SK-N-SH (cell line): ENCODE data around the gene CDKN2B-AS1. TPM values are rescaled to one million over a fixed set of nuclear protein-coding genes. Genes with fewer than 3 reads are reported as not detected.

Source experiments
- CTCF ChIA-PET: fragments of 300-600, 350-600 bp; formaldehyde crosslinking; extraction: SDS; loops from one replicate; lab custom pipeline; 2021; lab: Yijun Ruan, JAX
- POLR2A ChIA-PET: fragments of 350-600 bp; sonication (Branson Sonifier 250); formaldehyde crosslinking; extraction: SDS; loops from one replicate; lab custom pipeline; 2020; ENCODE audit warnings: antibody characterized with exemption, inconsistent platforms; lab: Yijun Ruan, JAX
- DNase-seq: peaks from one replicate; pipeline ENCODE4 v3.0.0; 2012
- H2AFZ ChIP-seq: fragments of 200-600 bp; sonication (generic); 2 replicates; pipeline ENCODE4 v1.8.1; 2016; ENCODE audit warnings: antibody characterized with exemption, mild to moderate bottlenecking, low read depth
- H3F3A ChIP-seq: fragments of 200-600 bp; sonication (generic); replicated peaks from 2 replicates; pipeline ENCODE3; 2016; ENCODE audit warnings: antibody characterized with exemption, mild to moderate bottlenecking; ENCODE audit not compliant: insufficient read depth
- H3K27ac ChIP-seq, 2 experiments: fragments of 200-500 bp in 1 of 2; fragments of 200-600 bp in 1 of 2; sonication (Bioruptor generic) in 1 of 2; sonication (generic), shearing (Covaris generic) in 1 of 2; 2 replicates each; pipeline versions ENCODE4 v1.5.1 to v1.6.1; 2014 to 2016; ENCODE audit warnings: low read depth in 2 of 2, inconsistent platforms in 1 of 2, low read length in 1 of 2, mild to moderate bottlenecking in 1 of 2, mixed read lengths in 1 of 2
- H3K27me3 ChIP-seq: fragments of 200-600 bp; sonication (generic), shearing (Covaris generic); 2 replicates; pipeline ENCODE4 v1.6.1; 2016; ENCODE audit warnings: mixed run types; ENCODE audit not compliant: insufficient read depth
- H3K36me3 ChIP-seq, 2 experiments: fragments of 200-500 bp in 1 of 2; fragments of 200-600 bp in 1 of 2; sonication (Bioruptor generic) in 1 of 2; sonication (generic) in 1 of 2; replicated peaks in 1 of 2; 2 replicates each; pipeline versions ENCODE3 to v1.5.1; 2014 to 2016; ENCODE audit warnings: low read length in 1 of 2, mild to moderate bottlenecking in 1 of 2; ENCODE audit not compliant: insufficient read depth in 2 of 2, control insufficient read depth in 1 of 2
- H3K4me1 ChIP-seq, 2 experiments: fragments of 200-500 bp in 1 of 2; fragments of 200-600 bp in 1 of 2; sonication (Bioruptor generic) in 1 of 2; sonication (generic), shearing (Covaris generic) in 1 of 2; 2 replicates each; pipeline versions ENCODE4 v1.5.1 to v1.6.1; 2014 to 2016; ENCODE audit warnings: low read depth in 1 of 2, low read length in 1 of 2, mixed run types in 1 of 2; ENCODE audit not compliant: insufficient read depth in 2 of 2, control insufficient read depth in 1 of 2
- H3K4me2 ChIP-seq: fragments of 200-600 bp; sonication (generic), shearing (Covaris generic); 2 replicates; pipeline ENCODE4 v1.6.1; 2017; ENCODE audit warnings: mixed run types
- H3K4me3 ChIP-seq, 2 experiments: fragments of 200-500 bp in 1 of 2; fragments of 200-600 bp in 1 of 2; sonication (Bioruptor generic) in 1 of 2; sonication (generic), shearing (Covaris generic) in 1 of 2; 2 replicates each; pipeline versions ENCODE4 v1.5.1 to v1.8.1; 2014 to 2016; ENCODE audit warnings: low read depth in 2 of 2, inconsistent platforms in 1 of 2, low read length in 1 of 2, mild to moderate bottlenecking in 1 of 2, mixed read lengths in 1 of 2, moderate library complexity in 1 of 2
- H3K79me2 ChIP-seq: fragments of 200-600 bp; sonication (generic); 2 replicates; pipeline ENCODE4 v1.8.1; 2017; ENCODE audit warnings: mild to moderate bottlenecking; ENCODE audit not compliant: insufficient read depth
- H3K9ac ChIP-seq: fragments of 200-600 bp; sonication (generic); 2 replicates; pipeline ENCODE4 v1.6.1; 2017; ENCODE audit warnings: mixed run types
- H3K9me2 ChIP-seq: fragments of 200-600 bp; sonication (generic); 2 replicates; pipeline ENCODE4 v1.6.1; 2017; ENCODE audit warnings: mixed run types
- H3K9me3 ChIP-seq: fragments of 200-600 bp; sonication (generic); 2 replicates; pipeline ENCODE4 v1.6.1; 2017; ENCODE audit warnings: mixed run types, mild to moderate bottlenecking, moderate library complexity
- H4K20me1 ChIP-seq: fragments of 200-600 bp; sonication (generic); 2 replicates; pipeline ENCODE4 v1.6.1; 2017; ENCODE audit warnings: mild to moderate bottlenecking, mixed run types; ENCODE audit not compliant: insufficient read depth
- CTCF ChIP-seq: fragments of 200-600 bp; sonication (generic); IDR thresholded peaks from 2 replicates; pipeline ENCODE4 v1.6.1; 2017; ENCODE audit warnings: antibody characterized with exemption, mild to moderate bottlenecking, moderate library complexity
- ELF1 ChIP-seq: IDR thresholded peaks from 2 replicates; pipeline ENCODE4 v1.4.0; 2012
- EP300 ChIP-seq, 2 experiments: IDR thresholded peaks; 2 replicates each; pipeline versions ENCODE4 v1.4.0 to v1.6.1; 2012; ENCODE audit warnings: borderline replicate concordance in 1 of 2, low read depth in 1 of 2, low read length in 1 of 2
- EZH2phosphoT487 ChIP-seq: fragments of 200-600 bp; sonication (generic); IDR thresholded peaks from 2 replicates; pipeline ENCODE4 v1.6.1; 2017; ENCODE audit warnings: low read depth, mixed run types, mild to moderate bottlenecking, antibody characterized with exemption, moderate library complexity, borderline replicate concordance
- FOXM1 ChIP-seq: IDR thresholded peaks from 2 replicates; pipeline ENCODE4 v1.4.0; 2012; ENCODE audit warnings: low read depth, mild to moderate bottlenecking
- GABPA ChIP-seq: IDR thresholded peaks from 2 replicates; pipeline ENCODE4 v1.4.0; 2012; ENCODE audit warnings: low read depth, mild to moderate bottlenecking
- MAX ChIP-seq: IDR thresholded peaks from 2 replicates; pipeline ENCODE4 v1.4.0; 2012; ENCODE audit warnings: low read depth
- POLR2AphosphoS5 ChIP-seq: IDR thresholded peaks from 2 replicates; pipeline ENCODE4 v1.6.1; 2012; ENCODE audit warnings: low read depth, low read length
- TCF12 ChIP-seq: IDR thresholded peaks from 2 replicates; pipeline ENCODE4 v1.4.0; 2012
- TEAD4 ChIP-seq: IDR thresholded peaks from 2 replicates; pipeline ENCODE4 v1.4.0; 2012; ENCODE audit warnings: mild to moderate bottlenecking, borderline replicate concordance; ENCODE audit not compliant: insufficient read depth
- USF2 ChIP-seq: fragments of 150-350 bp; IDR thresholded peaks from 2 replicates; pipeline ENCODE4 v1.6.1; 2017; ENCODE audit warnings: antibody characterized with exemption, low read length, low read depth, borderline replicate concordance
- ZBTB33 ChIP-seq: IDR thresholded peaks from 2 replicates; pipeline ENCODE4 v1.4.0; 2012; ENCODE audit warnings: low read depth, borderline replicate concordance
- WGBS: methylation state at CpG from one replicate; pipeline ENCODE4 v1.1.6; 2017; ENCODE audit warnings: low lambda C conversion rate; 5-methylcytosine and 5-hydroxymethylcytosine counted together
- polyA plus RNA-seq, 3 experiments: library from polyadenylated mRNA; depleted of rRNA; stranded (reverse); fragments of >200 nt; gene quantifications; 2 replicates each; pipeline ENCODE4 v1.2.3, GENCODE V29; 2012

Gene CDKN2B-AS1
- polyA plus RNA-seq, 1 of the 3 experiments (the other 2 are of a cell fraction): 0.25 TPM

GRCh38 chr9:21968331-21969010 lies 26.1 kb upstream of the CDKN2B-AS1 start (continued):
- TF ChIP-seq GABPA (no peak), ELF1 (no peak), EZH2phosphoT487 (no peak)

GRCh38 chr9:21969011-21969940 lies 25.3 kb upstream of the CDKN2B-AS1 start:
- peak overlapping the region; percentile 33; the same call in 1 of the 2 replicates for H2AFZ ChIP-seq
- 21% methylated on average over 28 of the region's 28 CpGs for WGBS
- peaks cover 0 to 12% of the 10 kb centered on the region in 2 experiments; a peak in 1 of 4 replicates for H3K4me1 ChIP-seq
- peaks cover 11% of the 10 kb centered on the region for H3F3A ChIP-seq
- POLR2A ChIA-PET: interaction anchor here (0.8 kb wide), 1 partner anchor 40 kb away, joined by 3 read pairs; the partner anchor contains the start of gene CDKN2B
- TF ChIP-seq ZBTB33 (no peak), POLR2AphosphoS5 (no peak), TCF12 (no peak), CTCF (no peak), USF2 (no peak), EP300 (IDR thresholded peaks at IDR 0.05; ENCODE audit: borderline replicate concordance in 1 of 2, low read depth in 1 of 2, low read length in 1 of 2) (no peak), MAX (no peak), FOXM1 (no peak), TEAD4 (no peak)
- no peaks in the 10 kb centered on the region for H4K20me1 ChIP-seq
- H3K9me2 ChIP-seq: no peaks in the 10 kb centered on the region
- no peaks in the 10 kb centered on the region for H3K36me3 ChIP-seq
- H3K27me3 ChIP-seq: peaks cover 72% of the 10 kb centered on the region
- no peaks in the 10 kb centered on the region for H3K9me3 ChIP-seq
- no peak overlapping the region for H3K27ac ChIP-seq
- no peak overlapping the region for H3K9ac ChIP-seq
- CTCF ChIA-PET: interaction anchor here (0.7 to 2.3 kb wide), 6 partner anchors 12 to 156 kb away, joined by 3 to 15 read pairs (median 6); partner anchors contain the start of gene CDKN2B
- H3K4me3 ChIP-seq: no peak overlapping the region
- H3K4me2 ChIP-seq: peak overlapping the region; percentile 34; the same call in 1 of the 2 replicates
- DNase-seq: no peak
- H3K79me2 ChIP-seq: no peaks in the 10 kb centered on the region
